SK-N-SH treated with all-trans-retinoic acid at 6 μM for 48 hours (cell line): ENCODE data around the gene VPS13D.

Experiments
- ATAC-seq: fragments of 200-7000 bp; cut with Tn5 transposase; 3 replicates; pipeline ENCODE4 v1.9.1; 2020; ENCODE audit warnings: mild to moderate bottlenecking, moderate library complexity
- ARNTL ChIP-seq: fragments of 450-650 bp; formaldehyde crosslinking; IDR thresholded peaks from 2 replicates; pipeline ENCODE4 v1.5.0; 2020; ENCODE audit warnings: low read depth, mild to moderate bottlenecking, moderate library complexity, borderline replicate concordance
- BACH2 ChIP-seq: fragments of 250-450 bp; sonication (Bioruptor Pico); IDR thresholded peaks from 2 replicates; pipeline ENCODE4 v1.9.0; 2021; ENCODE audit warnings: mild to moderate bottlenecking, borderline replicate concordance
- CREB5 ChIP-seq: fragments of 250-450 bp; sonication (Bioruptor Pico); IDR thresholded peaks from 2 replicates; pipeline ENCODE4 v1.5.1; 2020; ENCODE audit warnings: low read depth, mild to moderate bottlenecking, moderate library complexity
- CSDC2 ChIP-seq: fragments of 250-450 bp; sonication (Bioruptor Pico); IDR thresholded peaks from 2 replicates; pipeline ENCODE4 v1.5.0; 2020; ENCODE audit warnings: mild to moderate bottlenecking, moderate library complexity
- CSRNP3 ChIP-seq: fragments of 250-450 bp; sonication (Bioruptor Pico); IDR thresholded peaks from 2 replicates; pipeline ENCODE4 v1.5.1; 2021; ENCODE audit warnings: mild to moderate bottlenecking, moderate library complexity
- ESRRG ChIP-seq: fragments of 250-450 bp; sonication (Bioruptor Pico); IDR thresholded peaks from 2 replicates; pipeline ENCODE4 v1.6.1; 2021; ENCODE audit warnings: mild to moderate bottlenecking
- GLIS3 ChIP-seq: fragments of 250-450 bp; sonication (Bioruptor Pico); IDR thresholded peaks from 2 replicates; pipeline ENCODE4 v1.5.0; 2020; ENCODE audit warnings: mild to moderate bottlenecking, moderate library complexity
- ISL1 ChIP-seq: fragments of 250-450 bp; sonication (Bioruptor Pico); IDR thresholded peaks from 2 replicates; pipeline ENCODE4 v2.1.2; 2022; ENCODE audit warnings: mild to moderate bottlenecking, moderate library complexity
- OSR1 ChIP-seq: fragments of 250-450 bp; sonication (Bioruptor Pico); IDR thresholded peaks from 2 replicates; pipeline ENCODE4 v1.8.0; 2022; ENCODE audit warnings: moderate library complexity, mild to moderate bottlenecking, inconsistent platforms
- PATZ1 ChIP-seq: fragments of 250-450 bp; sonication (Bioruptor Pico); IDR thresholded peaks from 2 replicates; pipeline ENCODE4 v1.8.0; 2020; ENCODE audit warnings: mild to moderate bottlenecking, moderate library complexity, borderline replicate concordance
- POU6F1 ChIP-seq: fragments of 250-450 bp; sonication (Bioruptor Pico); IDR thresholded peaks from 2 replicates; pipeline ENCODE4 v1.8.0; 2021; ENCODE audit warnings: low read depth, mild to moderate bottlenecking, moderate library complexity, borderline replicate concordance
- PPARA ChIP-seq: fragments of 250-450 bp; sonication (Bioruptor Pico); IDR thresholded peaks from 2 replicates; pipeline ENCODE4 v1.5.0; 2020; ENCODE audit warnings: mild to moderate bottlenecking, borderline replicate concordance
- RARB ChIP-seq: fragments of 250-450 bp; sonication (Bioruptor Pico); IDR thresholded peaks from 2 replicates; pipeline ENCODE4 v1.8.0; 2021; ENCODE audit warnings: mild to moderate bottlenecking, moderate library complexity
- SNAI2 ChIP-seq: fragments of 250-450 bp; sonication (Bioruptor Pico); IDR thresholded peaks from 2 replicates; pipeline ENCODE4 v1.5.0; 2020; ENCODE audit warnings: mild to moderate bottlenecking, moderate library complexity
- TCF4 ChIP-seq: fragments of 250-450 bp; sonication (Bioruptor Pico); IDR thresholded peaks from 2 replicates; pipeline ENCODE4 v1.8.0; 2021; ENCODE audit warnings: mild to moderate bottlenecking, moderate library complexity, borderline replicate concordance
- TOX ChIP-seq: fragments of 250-450 bp; sonication (Bioruptor Pico); IDR thresholded peaks from 2 replicates; pipeline ENCODE4 v1.8.0; 2021; ENCODE audit warnings: mild to moderate bottlenecking, moderate library complexity, borderline replicate concordance
- ZC3H10 ChIP-seq: fragments of 250-450 bp; sonication (Bioruptor Pico); IDR thresholded peaks from 2 replicates; pipeline ENCODE4 v1.5.1; 2021; ENCODE audit warnings: mild to moderate bottlenecking, moderate library complexity
- ZFP3 ChIP-seq: fragments of 250-450 bp; sonication (Bioruptor Pico); IDR thresholded peaks from 2 replicates; pipeline ENCODE4 v1.5.0; 2020; ENCODE audit warnings: mild to moderate bottlenecking, moderate library complexity
- ZFP30 ChIP-seq: fragments of 450-650 bp; formaldehyde crosslinking; IDR thresholded peaks from 2 replicates; pipeline ENCODE4 v1.5.0; 2022; ENCODE audit warnings: mild to moderate bottlenecking, moderate library complexity
- ZNF565 ChIP-seq: fragments of 450-650 bp; formaldehyde crosslinking; conservative IDR thresholded peaks from 2 replicates; pipeline ENCODE4 v1.5.0; 2020; ENCODE audit warnings: low read depth, mild to moderate bottlenecking, moderate library complexity
- ZNF70 ChIP-seq: fragments of 450-650 bp; formaldehyde crosslinking; IDR thresholded peaks from 2 replicates; pipeline ENCODE4 v1.5.0; 2020; ENCODE audit warnings: mild to moderate bottlenecking, moderate library complexity
- ZNF8 ChIP-seq: fragments of 450-650 bp; formaldehyde crosslinking; IDR thresholded peaks from 2 replicates; pipeline ENCODE4 v1.5.0; 2020; ENCODE audit warnings: mild to moderate bottlenecking, moderate library complexity
- TF ChIP-seq, protein P1 (sequence below): fragments of 250-450 bp; sonication (Bioruptor Pico); IDR thresholded peaks from 2 replicates; pipeline ENCODE4 v1.5.0; 2020; ENCODE audit warnings: mild to moderate bottlenecking, moderate library complexity

VPS13D gene

GRCh38 chr1:12477314-12477713, 247.5 kb downstream of the VPS13D start:
- ATAC-seq = no peak
- TF ChIP-seq RARB (CRISPR knock-in tag) = peak; percentile 7; the same call in 1 of the 2 replicates
- no peak for TF ChIP-seq PPARA
- no peak for TF ChIP-seq ESRRG (CRISPR knock-in tag)
- no peak for TF ChIP-seq CREB5
- TF ChIP-seq ARNTL (CRISPR knock-in tag) = no peak
- TF ChIP-seq ZNF70 = no peak
- no peak for TF ChIP-seq SNAI2
- no peak for TF ChIP-seq POU6F1 (CRISPR knock-in tag)
- TF ChIP-seq GLIS3 (CRISPR knock-in tag) = no peak

DNA sequence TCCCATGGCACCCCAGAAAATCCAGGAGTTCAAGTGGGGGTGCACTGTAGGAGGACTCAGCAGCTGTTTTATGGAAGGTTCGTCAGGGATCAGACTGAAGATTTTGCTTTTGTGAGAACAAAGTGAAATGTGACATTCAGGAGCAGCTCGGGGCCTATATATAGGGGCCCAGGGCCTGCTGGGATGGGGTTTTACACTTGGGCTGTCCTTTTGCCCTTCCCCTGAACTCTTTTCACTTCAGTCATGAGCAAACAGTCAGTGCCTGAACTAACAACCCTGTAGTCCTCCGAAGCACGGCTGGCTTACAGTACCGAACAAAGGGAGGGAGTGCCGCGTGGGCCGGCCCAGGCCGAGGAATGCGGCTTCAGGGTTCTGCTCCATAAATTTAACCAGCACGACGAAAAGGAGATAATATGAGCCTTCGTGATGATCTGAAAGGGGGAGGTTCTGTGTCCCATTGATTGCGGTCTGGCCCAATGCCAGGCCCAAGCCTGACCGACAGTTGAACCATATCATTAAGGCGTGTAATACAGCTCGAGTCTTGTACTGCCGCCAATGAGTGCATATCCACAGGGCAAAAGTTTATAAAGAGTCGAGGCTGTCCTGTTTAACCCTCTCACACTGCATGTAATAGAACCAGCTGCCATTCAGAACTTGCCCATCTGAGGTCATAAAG, 248.2 kb downstream of the VPS13D start:
- ATAC-seq = peak; percentile 88
- TF ChIP-seq TOX (CRISPR knock-in tag) (peak; percentile 62; the same call in 1 of the 2 replicates), ISL1 (CRISPR knock-in tag) (peak; percentile 92), TCF4 (CRISPR knock-in tag) (peak; percentile 57; the same call in 1 of the 2 replicates), OSR1 (CRISPR knock-in tag) (peak; percentile 97), ZFP30 (CRISPR knock-in tag) (peak; percentile 49), CSDC2 (CRISPR knock-in tag) (peak; percentile 98), ZNF565 (CRISPR knock-in tag) (peak; percentile 83), POU6F1 (CRISPR knock-in tag) (no peak; the same call in 1 of the 2 replicates), PPARA (peak; percentile 87), ZC3H10 (CRISPR knock-in tag) (peak; percentile 57; the same call in 1 of the 2 replicates), CREB5 (peak; percentile 71; the same call in 1 of the 2 replicates), BACH2 (CRISPR knock-in tag) (peak; percentile 75), ESRRG (CRISPR knock-in tag) (peak; percentile 94), CSRNP3 (CRISPR knock-in tag) (peak; percentile 85), GLIS3 (CRISPR knock-in tag) (0 out of 2 replicates have a peak, but pooled peaks have one; percentile 89), ZNF70 (no peak; the same call in 1 of the 2 replicates), PATZ1 (CRISPR knock-in tag) (0 out of 2 replicates have a peak, but pooled peaks have one; percentile 47), RARB (CRISPR knock-in tag) (peak; percentile 96), SNAI2 (peak; percentile 98), ARNTL (CRISPR knock-in tag) (no peak; the same call in 1 of the 2 replicates), ZNF8 (no peak; the same call in 1 of the 2 replicates), ZFP3 (CRISPR knock-in tag) (peak; percentile 89)
- TF ChIP-seq, protein P1, sequence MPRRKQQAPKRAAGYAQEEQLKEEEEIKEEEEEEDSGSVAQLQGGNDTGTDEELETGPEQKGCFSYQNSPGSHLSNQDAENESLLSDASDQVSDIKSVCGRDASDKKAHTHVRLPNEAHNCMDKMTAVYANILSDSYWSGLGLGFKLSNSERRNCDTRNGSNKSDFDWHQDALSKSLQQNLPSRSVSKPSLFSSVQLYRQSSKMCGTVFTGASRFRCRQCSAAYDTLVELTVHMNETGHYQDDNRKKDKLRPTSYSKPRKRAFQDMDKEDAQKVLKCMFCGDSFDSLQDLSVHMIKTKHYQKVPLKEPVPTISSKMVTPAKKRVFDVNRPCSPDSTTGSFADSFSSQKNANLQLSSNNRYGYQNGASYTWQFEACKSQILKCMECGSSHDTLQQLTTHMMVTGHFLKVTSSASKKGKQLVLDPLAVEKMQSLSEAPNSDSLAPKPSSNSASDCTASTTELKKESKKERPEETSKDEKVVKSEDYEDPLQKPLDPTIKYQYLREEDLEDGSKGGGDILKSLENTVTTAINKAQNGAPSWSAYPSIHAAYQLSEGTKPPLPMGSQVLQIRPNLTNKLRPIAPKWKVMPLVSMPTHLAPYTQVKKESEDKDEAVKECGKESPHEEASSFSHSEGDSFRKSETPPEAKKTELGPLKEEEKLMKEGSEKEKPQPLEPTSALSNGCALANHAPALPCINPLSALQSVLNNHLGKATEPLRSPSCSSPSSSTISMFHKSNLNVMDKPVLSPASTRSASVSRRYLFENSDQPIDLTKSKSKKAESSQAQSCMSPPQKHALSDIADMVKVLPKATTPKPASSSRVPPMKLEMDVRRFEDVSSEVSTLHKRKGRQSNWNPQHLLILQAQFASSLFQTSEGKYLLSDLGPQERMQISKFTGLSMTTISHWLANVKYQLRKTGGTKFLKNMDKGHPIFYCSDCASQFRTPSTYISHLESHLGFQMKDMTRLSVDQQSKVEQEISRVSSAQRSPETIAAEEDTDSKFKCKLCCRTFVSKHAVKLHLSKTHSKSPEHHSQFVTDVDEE (CRISPR knock-in tag) = peak; percentile 92
